HG02970 (cell line): Measurements from ENCODE around the gene ELAPOR2.
"Not testable (repeated sequence)": the region's sequence is repeated elsewhere in the genome, so short reads cannot be mapped to it uniquely, and the experiment has no call there.

Experiments used
- ATAC-seq: cut with Tn5 transposase; IDR thresholded peaks from one replicate; pipeline ENCODE4 v1.9.1; 2021; ENCODE audit warnings: mild to moderate bottlenecking, moderate library complexity, moderate number of reproducible peaks; ENCODE audit not compliant: unreplicated experiment, low FRiP score

The ELAPOR2 gene

GRCh38 chr7:87048839-87049238, 10.6 kb downstream of the ELAPOR2 start:
- no peak for ATAC-seq

- ATAC-seq = no peak
Observed at GRCh38 chr7:87046456-87046855, 13.0 kb downstream of the ELAPOR2 start.

DNA sequence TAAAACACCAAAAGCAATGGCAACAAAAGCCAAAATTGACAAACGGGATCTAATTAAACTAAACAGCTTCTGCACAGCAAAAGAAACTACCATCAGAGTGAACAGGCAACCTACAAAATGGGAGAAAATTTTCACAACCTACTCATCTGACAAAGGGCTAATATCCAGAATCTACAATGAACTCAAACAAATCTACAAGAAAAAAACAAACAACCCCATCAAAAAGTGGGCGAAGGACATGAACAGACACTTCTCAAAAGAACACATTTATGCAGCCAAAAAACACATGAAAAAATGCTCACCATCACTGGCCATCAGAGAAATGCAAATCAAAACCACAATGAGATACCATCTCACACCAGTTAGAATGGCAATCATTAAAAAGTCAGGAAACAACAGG, 14.7 kb downstream of the ELAPOR2 start:
- not testable (repeated sequence) for ATAC-seq

DNA sequence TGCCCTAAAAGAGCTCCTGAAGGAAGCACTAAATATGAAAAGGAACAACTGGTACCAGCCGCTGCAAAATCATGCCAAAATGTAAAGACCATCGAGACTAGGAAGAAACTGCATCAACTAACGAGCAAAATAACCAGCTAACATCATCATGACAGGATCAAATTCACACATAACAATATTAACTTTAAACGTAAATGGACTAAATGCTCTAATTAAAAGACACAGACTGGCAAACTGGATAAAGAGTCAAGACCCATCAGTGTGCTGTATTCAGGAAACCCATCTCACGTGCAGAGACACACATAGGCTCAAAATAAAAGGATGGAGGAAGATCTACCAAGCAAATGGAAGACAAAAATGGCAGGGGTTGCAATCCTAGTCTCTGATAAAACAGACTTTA, 17.9 kb downstream of the ELAPOR2 start:
- not testable (repeated sequence) for ATAC-seq

DNA sequence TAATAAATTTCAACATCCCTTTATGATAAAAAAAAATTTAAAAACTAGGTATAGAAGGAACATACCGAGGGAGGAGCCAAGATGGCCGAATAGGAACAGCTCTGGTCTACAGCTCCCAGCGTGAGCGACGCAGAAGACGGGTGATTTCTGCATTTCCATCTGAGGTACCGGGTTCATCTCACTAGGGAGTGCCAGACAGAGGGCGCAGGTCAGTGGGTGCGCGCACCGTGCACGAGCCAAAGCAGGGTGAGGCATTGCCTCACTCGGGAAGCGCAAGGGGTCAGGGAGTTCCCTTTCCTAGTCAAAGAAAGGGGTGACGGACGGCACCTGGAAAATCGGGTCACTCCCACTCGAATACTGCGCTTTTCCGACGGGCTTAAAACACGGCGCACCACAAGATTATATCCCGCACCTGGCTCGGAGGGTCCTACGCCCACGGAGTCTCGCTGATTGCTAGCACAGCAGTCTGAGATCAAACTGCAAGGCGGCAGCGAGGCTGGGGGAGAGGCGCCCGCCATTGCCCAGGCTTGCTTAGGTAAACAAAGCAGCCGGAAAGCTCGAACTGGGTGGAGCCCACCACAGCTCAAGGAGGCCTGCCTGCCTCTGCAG, 19.7 kb downstream of the ELAPOR2 start:
- ATAC-seq = not testable (repeated sequence)

GRCh38 chr7:87038993-87039690, 20.3 kb downstream of the ELAPOR2 start:
- ATAC-seq = no peak

DNA sequence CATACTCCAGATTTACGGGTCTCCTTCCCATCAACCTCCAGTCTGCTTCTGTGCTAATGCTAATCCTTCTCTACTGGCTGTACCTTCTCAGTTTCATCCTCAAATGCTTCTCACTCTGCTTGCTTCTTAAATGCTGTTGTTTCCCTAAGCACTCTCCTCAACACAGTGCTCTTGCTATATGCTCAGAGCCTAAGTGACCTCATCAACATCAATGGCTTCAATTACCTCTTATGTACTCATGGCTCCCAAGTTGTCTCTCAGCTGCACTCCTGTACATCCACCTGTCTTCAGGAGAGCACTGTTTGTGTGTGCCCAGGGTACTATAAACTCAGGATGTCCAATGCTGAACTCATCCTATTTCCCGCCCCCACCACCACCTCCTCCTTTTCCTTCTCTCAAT, 22.5 kb downstream of the ELAPOR2 start:
- no peak for ATAC-seq

DNA sequence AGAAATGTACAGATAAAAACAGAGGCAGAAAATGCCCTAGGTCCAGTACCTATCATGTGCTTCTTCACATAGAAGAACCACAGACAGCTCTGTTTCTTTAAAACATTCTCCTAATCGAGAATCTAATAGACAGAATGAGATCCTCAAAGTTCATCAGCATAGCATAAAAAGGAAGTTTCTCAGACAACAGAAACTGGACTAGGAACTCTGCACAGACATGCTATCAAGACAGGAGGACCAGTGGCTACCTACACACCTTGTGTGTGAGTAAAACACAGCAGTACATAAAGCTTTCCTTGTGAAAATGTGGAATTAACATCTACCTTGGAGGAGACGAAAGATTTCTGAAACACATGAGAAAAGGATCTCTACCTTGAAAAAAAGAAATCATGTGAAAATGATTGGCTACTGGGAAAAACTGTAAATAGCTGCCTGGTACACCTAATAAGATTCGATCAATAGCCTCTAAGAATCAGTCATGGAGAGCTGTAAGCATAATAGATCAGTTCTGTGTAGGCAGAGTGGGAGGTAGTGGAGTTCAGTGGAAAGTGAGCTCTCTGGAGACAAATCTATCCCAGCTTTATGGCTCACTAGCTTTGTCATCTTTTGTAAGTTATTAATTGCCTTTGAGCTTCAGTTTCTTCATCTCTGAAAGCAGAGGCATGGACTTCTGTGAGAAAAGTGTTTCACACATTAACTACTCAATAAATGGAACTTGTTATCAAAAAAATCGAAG, 26.7 kb downstream of the ELAPOR2 start:
- no peak for ATAC-seq

- ATAC-seq = no peak
Observed at GRCh38 chr7:87029078-87029477, 30.4 kb downstream of the ELAPOR2 start.

DNA sequence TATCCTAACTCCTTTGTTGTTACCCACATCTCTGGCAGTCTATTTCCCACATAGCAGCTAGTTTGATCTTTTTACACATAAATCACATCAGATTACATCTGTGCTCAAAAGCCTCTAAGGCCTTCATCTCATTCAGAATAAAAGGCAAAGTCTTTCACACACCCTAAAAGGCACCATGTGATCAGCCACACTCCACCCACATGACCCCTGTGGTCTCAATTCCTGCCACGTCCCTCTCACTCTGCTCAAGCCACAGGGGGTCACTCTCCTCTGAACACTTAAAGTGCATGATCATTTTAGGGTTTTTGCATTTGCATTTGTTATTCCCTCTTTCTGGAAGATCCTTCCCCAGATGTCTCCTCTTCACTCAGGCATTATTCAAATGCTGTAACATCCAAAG, 30.8 kb downstream of the ELAPOR2 start:
- ATAC-seq = no peak

DNA sequence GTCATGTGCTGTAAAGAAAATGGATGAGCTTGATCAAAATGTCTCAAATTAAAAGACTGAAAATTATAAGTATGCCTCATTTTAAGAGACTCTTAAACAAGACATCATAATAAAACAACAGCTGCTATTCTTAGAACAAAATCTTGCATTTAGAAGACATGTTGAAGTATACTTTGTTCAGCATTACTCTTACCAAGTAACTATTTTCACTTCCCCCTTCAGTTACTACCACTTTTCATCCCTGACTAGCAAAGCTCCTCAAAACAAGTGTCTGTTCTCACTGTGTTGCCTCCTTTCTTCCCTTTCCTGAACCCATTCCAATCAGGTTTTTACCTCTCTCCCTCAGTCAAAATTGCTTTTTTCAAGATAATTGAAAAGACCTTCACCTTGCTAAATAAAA, 31.6 kb downstream of the ELAPOR2 start:
- ATAC-seq = peak; percentile 78

GRCh38 chr7:87021285-87021684, 38.2 kb downstream of the ELAPOR2 start:
- no peak for ATAC-seq

GRCh38 chr7:87016606-87017005, 42.8 kb downstream of the ELAPOR2 start:
- ATAC-seq = no peak

GRCh38 chr7:87013840-87014190, 45.6 kb downstream of the ELAPOR2 start:
- ATAC-seq = no peak

GRCh38 chr7:87013136-87013839, 46.2 kb downstream of the ELAPOR2 start:
- no peak for ATAC-seq
